ENCODE results near the gene ADAMTS18.

DNA sequence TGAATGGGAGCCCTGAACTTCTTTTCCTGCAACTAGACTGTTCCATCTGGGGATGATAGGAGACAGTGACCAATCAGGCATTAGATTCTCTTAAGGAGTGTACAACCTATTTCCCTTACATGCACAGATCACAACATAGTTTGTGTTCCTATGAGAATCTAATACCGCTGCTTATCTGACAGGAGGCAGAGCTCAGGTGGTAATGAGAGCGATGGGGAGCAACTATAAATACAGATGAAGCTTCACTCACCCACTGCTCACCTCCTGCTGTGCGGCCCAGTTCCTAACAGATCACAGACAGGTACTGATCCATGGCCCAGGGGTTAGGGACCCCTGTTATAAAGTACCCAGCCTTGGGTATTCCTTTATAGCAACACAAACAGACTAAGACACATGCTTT lies 17.4 kb upstream of the ADAMTS18 start:
- TF ChIP-seq, protein P1, sequence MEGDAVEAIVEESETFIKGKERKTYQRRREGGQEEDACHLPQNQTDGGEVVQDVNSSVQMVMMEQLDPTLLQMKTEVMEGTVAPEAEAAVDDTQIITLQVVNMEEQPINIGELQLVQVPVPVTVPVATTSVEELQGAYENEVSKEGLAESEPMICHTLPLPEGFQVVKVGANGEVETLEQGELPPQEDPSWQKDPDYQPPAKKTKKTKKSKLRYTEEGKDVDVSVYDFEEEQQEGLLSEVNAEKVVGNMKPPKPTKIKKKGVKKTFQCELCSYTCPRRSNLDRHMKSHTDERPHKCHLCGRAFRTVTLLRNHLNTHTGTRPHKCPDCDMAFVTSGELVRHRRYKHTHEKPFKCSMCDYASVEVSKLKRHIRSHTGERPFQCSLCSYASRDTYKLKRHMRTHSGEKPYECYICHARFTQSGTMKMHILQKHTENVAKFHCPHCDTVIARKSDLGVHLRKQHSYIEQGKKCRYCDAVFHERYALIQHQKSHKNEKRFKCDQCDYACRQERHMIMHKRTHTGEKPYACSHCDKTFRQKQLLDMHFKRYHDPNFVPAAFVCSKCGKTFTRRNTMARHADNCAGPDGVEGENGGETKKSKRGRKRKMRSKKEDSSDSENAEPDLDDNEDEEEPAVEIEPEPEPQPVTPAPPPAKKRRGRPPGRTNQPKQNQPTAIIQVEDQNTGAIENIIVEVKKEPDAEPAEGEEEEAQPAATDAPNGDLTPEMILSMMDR (IDR thresholded peaks at IDR 0.05), result no peak
- no peak for TF ChIP-seq POLR2A (IDR thresholded peaks at IDR 0.05)
